PFSK-1 (cell line): Measurements from ENCODE around the gene AUNIP.

Source experiments
- FOXP2 ChIP-seq: optimal IDR thresholded peaks from 2 replicates; pipeline ENCODE3; 2011; ENCODE audit warnings: borderline replicate concordance, control low read depth, inconsistent platforms; ENCODE audit not compliant: insufficient read depth; ENCODE audit errors: extremely low read length, extremely low read depth
- POLR2AphosphoS5 ChIP-seq: IDR thresholded peaks from 2 replicates; pipeline ENCODE4 v1.6.1; 2012; ENCODE audit warnings: low read depth, mild to moderate bottlenecking, control low read depth, low read length, moderate library complexity
- SIN3A ChIP-seq: IDR thresholded peaks from 2 replicates; pipeline ENCODE4 v1.6.1; 2012; ENCODE audit warnings: mild to moderate bottlenecking, low read length, moderate library complexity, borderline replicate concordance; ENCODE audit not compliant: insufficient read depth
- TAF1 ChIP-seq: IDR thresholded peaks from 2 replicates; pipeline ENCODE4 v1.6.1; 2012; ENCODE audit warnings: low read length, control low read depth, borderline replicate concordance; ENCODE audit not compliant: insufficient read depth
- TF ChIP-seq, protein P1 (sequence below), 2 experiments: IDR thresholded peaks; 2 replicates each; pipeline versions ENCODE4 v1.6.1 to v1.8.0; 2011 to 2012; ENCODE audit warnings: low read depth in 2 of 2, low read length in 2 of 2, control low read depth in 1 of 2, inconsistent platforms in 1 of 2, mild to moderate bottlenecking in 1 of 2, moderate library complexity in 1 of 2; ENCODE audit not compliant: insufficient read depth in 1 of 2

- TF ChIP-seq POLR2AphosphoS5 (no peak), FOXP2 (no peak), TAF1 (no peak), SIN3A (no peak)
- TF ChIP-seq, protein P1, sequence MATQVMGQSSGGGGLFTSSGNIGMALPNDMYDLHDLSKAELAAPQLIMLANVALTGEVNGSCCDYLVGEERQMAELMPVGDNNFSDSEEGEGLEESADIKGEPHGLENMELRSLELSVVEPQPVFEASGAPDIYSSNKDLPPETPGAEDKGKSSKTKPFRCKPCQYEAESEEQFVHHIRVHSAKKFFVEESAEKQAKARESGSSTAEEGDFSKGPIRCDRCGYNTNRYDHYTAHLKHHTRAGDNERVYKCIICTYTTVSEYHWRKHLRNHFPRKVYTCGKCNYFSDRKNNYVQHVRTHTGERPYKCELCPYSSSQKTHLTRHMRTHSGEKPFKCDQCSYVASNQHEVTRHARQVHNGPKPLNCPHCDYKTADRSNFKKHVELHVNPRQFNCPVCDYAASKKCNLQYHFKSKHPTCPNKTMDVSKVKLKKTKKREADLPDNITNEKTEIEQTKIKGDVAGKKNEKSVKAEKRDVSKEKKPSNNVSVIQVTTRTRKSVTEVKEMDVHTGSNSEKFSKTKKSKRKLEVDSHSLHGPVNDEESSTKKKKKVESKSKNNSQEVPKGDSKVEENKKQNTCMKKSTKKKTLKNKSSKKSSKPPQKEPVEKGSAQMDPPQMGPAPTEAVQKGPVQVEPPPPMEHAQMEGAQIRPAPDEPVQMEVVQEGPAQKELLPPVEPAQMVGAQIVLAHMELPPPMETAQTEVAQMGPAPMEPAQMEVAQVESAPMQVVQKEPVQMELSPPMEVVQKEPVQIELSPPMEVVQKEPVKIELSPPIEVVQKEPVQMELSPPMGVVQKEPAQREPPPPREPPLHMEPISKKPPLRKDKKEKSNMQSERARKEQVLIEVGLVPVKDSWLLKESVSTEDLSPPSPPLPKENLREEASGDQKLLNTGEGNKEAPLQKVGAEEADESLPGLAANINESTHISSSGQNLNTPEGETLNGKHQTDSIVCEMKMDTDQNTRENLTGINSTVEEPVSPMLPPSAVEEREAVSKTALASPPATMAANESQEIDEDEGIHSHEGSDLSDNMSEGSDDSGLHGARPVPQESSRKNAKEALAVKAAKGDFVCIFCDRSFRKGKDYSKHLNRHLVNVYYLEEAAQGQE (IDR thresholded peaks at IDR 0.05; ENCODE audit: insufficient read depth in 1 of 2, low read depth in 2 of 2, low read length in 2 of 2): no peak
Measured at GRCh38 chr1:25813071-25813733, 46.1 kb downstream of the AUNIP start.
